SU-DHL-6 (cell line): ENCODE results near the gene FOXS1.

Experiments used
- CTCF ChIP-seq: fragments of 200-600 bp; sonication (generic); IDR thresholded peaks from one replicate; pipeline ENCODE4 v1.5.1; 2017; ENCODE audit warnings: antibody characterized with exemption, mild to moderate bottlenecking, low read length, moderate library complexity; ENCODE audit not compliant: insufficient read depth, poor library complexity, severe bottlenecking
- EZH2phosphoT487 ChIP-seq: fragments of 200-600 bp; sonication (generic), shearing (Covaris generic); conservative IDR thresholded peaks from 2 replicates; pipeline ENCODE4 v1.6.1; 2018; ENCODE audit warnings: mild to moderate bottlenecking, antibody characterized with exemption, low read length, moderate library complexity, mixed read lengths

GRCh38 chr20:31862157-31862470 is 16.7 kb upstream of the FOXS1 start:
- no peak for TF ChIP-seq CTCF
- no peak for TF ChIP-seq EZH2phosphoT487
